Mesothelial cell of epicardium (in vitro differentiated cells): ENCODE results near the gene GALR3. TPM values are rescaled to one million over a fixed set of nuclear protein-coding genes. Genes with fewer than 3 reads are reported as not detected.

Source experiments
- DNase-seq, 2 experiments: peaks; one replicate each; pipeline ENCODE4 v3.0.0; 2021; ENCODE audit warnings: low spot score in 2 of 2; ENCODE audit not compliant: unreplicated experiment in 2 of 2
- H3K27ac Mint-ChIP-seq: 2 replicates; pipeline ENCODE4 v1.8.0; 2021; ENCODE audit warnings: mixed read lengths
- H3K27me3 Mint-ChIP-seq: 2 replicates; pipeline ENCODE4 v1.8.0; 2021; ENCODE audit warnings: low read depth, mixed read lengths
- H3K36me3 Mint-ChIP-seq: 2 replicates; pipeline ENCODE4 v1.8.0; 2021; ENCODE audit warnings: mixed read lengths
- H3K4me1 Mint-ChIP-seq: 2 replicates; pipeline ENCODE4 v1.8.0; 2021; ENCODE audit warnings: mixed read lengths
- H3K4me3 Mint-ChIP-seq: 2 replicates; pipeline ENCODE4 v1.8.0; 2021; ENCODE audit warnings: mild to moderate bottlenecking, moderate library complexity, mixed read lengths
- H3K9me3 Mint-ChIP-seq: 2 replicates; pipeline ENCODE4 v1.8.0; 2021; ENCODE audit warnings: mixed read lengths
- CTCF ChIP-seq: fragments of 200-600 bp; sonication (generic); IDR thresholded peaks from one replicate; pipeline ENCODE4 v1.5.0; 2021; ENCODE audit warnings: antibody characterized with exemption; ENCODE audit not compliant: unreplicated experiment
- total RNA-seq: library from RNA; stranded (reverse); gene quantifications from 3 replicates; pipeline ENCODE4 v1.2.1, GENCODE V29; 2021

GALR3 gene
- total RNA-seq, 1 donor from 2014 or later = 0.31 TPM

DNA sequence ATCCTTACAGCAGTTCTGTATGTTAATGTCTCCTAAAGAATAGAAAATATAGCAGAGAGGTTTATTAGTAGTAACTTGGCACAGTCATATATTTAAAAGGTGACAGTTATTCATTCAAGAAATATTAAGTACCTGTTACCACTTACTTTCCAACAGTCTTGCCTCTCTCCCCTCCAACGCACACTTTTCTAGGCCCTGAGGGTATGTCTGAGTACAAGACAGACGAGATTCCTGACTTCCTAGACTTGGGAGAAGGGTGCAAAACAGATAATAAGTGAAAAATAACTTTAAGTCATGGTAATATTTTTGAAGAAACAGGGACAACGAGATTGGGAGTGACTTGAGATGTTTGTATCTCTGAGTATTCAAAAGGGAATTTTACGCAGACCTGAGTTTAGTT is 27.6 kb downstream of the GALR3 start:
- H3K4me3 Mint-ChIP-seq = peak overlapping the region; percentile 86
- TF ChIP-seq CTCF = no peak

DNA sequence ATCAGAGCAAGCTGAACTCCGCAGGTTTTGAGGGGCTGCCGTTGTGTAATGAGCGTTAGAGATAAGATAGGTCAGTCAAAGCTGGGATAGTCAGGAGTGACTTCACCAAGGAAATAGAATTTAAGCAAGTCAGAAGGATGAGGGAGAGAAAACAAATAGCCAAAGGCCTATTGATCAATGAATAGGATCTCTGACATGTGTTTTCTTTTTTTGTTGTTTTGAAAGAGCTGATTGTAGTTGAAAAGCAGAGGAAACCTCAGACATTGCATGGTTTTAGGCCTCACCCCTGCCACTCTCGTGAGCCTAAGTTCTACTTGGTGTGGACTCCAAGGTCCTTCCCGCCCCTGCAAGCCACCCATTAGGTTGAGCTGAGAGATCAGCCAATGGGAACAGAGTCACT is 29.2 kb downstream of the GALR3 start:
- no peak for TF ChIP-seq CTCF
- H3K4me3 Mint-ChIP-seq = no peak overlapping the region
- no peaks in the 10 kb centered on the region for H3K9me3 Mint-ChIP-seq
- no peak for DNase-seq
- peaks cover 43% of the 10 kb centered on the region for H3K36me3 Mint-ChIP-seq
- H3K27me3 Mint-ChIP-seq = no peaks in the 10 kb centered on the region
- no peak overlapping the region for H3K27ac Mint-ChIP-seq
- H3K4me1 Mint-ChIP-seq = peaks cover 28% of the 10 kb centered on the region

More for the DNA sequence above, 27.6 kb downstream of the GALR3 start:
- no peak for DNase-seq
- no peaks in the 10 kb centered on the region for H3K9me3 Mint-ChIP-seq
- peaks cover 42% of the 10 kb centered on the region for H3K36me3 Mint-ChIP-seq
- no peaks in the 10 kb centered on the region for H3K27me3 Mint-ChIP-seq
- peak overlapping the region; percentile 47 for H3K27ac Mint-ChIP-seq
- peaks cover 28% of the 10 kb centered on the region for H3K4me1 Mint-ChIP-seq

- no peak for DNase-seq
- H3K27ac Mint-ChIP-seq = no peak overlapping the region
- no peak for TF ChIP-seq CTCF
- H3K27me3 Mint-ChIP-seq = no peaks in the 10 kb centered on the region
- no peaks in the 10 kb centered on the region for H3K9me3 Mint-ChIP-seq
- no peak overlapping the region for H3K4me3 Mint-ChIP-seq
- peaks cover 12% of the 10 kb centered on the region for H3K4me1 Mint-ChIP-seq
- peaks cover 47% of the 10 kb centered on the region for H3K36me3 Mint-ChIP-seq
These were observed 31.8 kb downstream of the GALR3 start for GRCh38 chr22:37854946-37855345.

- no peaks in the 10 kb centered on the region for H3K9me3 Mint-ChIP-seq
- no peak overlapping the region for H3K4me3 Mint-ChIP-seq
- peaks cover 47% of the 10 kb centered on the region for H3K36me3 Mint-ChIP-seq
These were observed 32.3 kb downstream of the GALR3 start for GRCh38 chr22:37855462-37855861.

DNA sequence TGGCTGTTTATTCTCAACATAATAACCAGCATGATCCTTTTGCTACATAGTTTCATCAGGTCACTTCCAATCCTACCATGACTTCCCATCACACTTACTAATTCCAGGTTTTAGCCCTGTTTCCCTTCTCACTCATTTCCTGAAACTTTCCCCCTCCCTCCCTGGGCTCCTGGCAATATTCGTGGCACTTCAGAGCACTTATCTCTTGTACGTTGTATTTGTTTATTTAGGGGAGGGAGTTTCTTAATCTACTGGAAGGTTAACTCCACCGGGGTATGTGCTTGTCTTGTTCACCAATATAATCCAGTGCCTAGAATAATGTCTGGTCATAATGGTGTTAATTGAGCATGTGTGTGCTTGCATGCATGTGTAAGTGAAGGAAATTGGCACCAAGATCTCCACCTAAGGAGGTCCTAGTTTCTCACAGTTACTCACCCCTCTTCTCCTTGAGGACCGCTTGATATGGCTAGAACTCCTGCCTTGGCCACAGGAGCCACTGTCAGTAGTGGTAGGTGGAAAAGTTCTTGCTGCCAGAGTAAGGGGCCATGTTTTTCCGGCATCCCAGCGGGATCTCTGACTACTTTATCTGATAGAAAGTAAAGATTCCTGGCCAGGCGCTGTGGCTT is 37.7 kb downstream of the GALR3 start:
- no peak overlapping the region for H3K27ac Mint-ChIP-seq
- no peaks in the 10 kb centered on the region for H3K9me3 Mint-ChIP-seq
- H3K4me3 Mint-ChIP-seq = no peak overlapping the region
- H3K4me1 Mint-ChIP-seq = no peaks in the 10 kb centered on the region
- H3K36me3 Mint-ChIP-seq = peaks cover 37% of the 10 kb centered on the region
- H3K27me3 Mint-ChIP-seq = no peaks in the 10 kb centered on the region
- no peak for TF ChIP-seq CTCF
- DNase-seq = no peak

More at GRCh38 chr22:37855462-37855861, 32.3 kb downstream of the GALR3 start:
- no peak for TF ChIP-seq CTCF
- H3K4me1 Mint-ChIP-seq = peaks cover 8% of the 10 kb centered on the region
- DNase-seq = no peak
- H3K27ac Mint-ChIP-seq = no peak overlapping the region
- H3K27me3 Mint-ChIP-seq = no peaks in the 10 kb centered on the region
